K562 (cell line): Measurements from ENCODE around the gene ZNF326. TPM values are rescaled to one million over a fixed set of nuclear protein-coding genes. Genes with fewer than 3 reads are reported as not detected.

Source experiments
- ATAC-seq: fragments of 200-7000 bp; cut with Tn5 transposase; 3 replicates; pipeline ENCODE4 v1.9.1; 2020; ENCODE audit warnings: moderate library complexity
- BruUV-seq: library from RNA; stranded (reverse); fragments of 400-500 nt; replicated peaks from 2 replicates; lab custom pipeline; 2021; lab: Mats Ljungman, UMichigan
- CTCF ChIA-PET: fragments of 300-600 bp; formaldehyde crosslinking; extraction: SDS; loops from one replicate; lab custom pipeline; 2021; ENCODE audit warnings: low intra/inter-chr PET ratio; lab: Yijun Ruan, JAX
- POLR2A ChIA-PET: fragments of 300-600, 350-650 bp; sonication (Branson Sonifier 250); formaldehyde crosslinking; extraction: SDS; loops from one replicate; lab custom pipeline; 2021; ENCODE audit warnings: antibody characterized with exemption, inconsistent platforms; lab: Yijun Ruan, JAX
- DNase-seq, 4 experiments: peaks; one replicate each; pipeline versions ENCODE4 v3.0.0 to v3.0.0-alpha.2; 2011 to 2018; ENCODE audit warnings: low spot score in 3 of 4, mixed read lengths in 3 of 4; ENCODE audit errors: extremely low read depth in 1 of 4
- FAIRE-seq: peaks from 2 replicates; lab custom pipeline; 2011; peaks lifted over from hg19 to GRCh38; lab: Jason Lieb, UNC
- H2AFZ ChIP-seq: 2 replicates; pipeline ENCODE4 v1.6.0; 2011; ENCODE audit warnings: low read depth, low read length, control low read depth, inconsistent platforms
- H3K27ac ChIP-seq: fragments of 200-600 bp; 3 replicates; pipeline ENCODE4 v1.8.0; 2011; ENCODE audit warnings: low read depth, mild to moderate bottlenecking, control low read depth, inconsistent platforms, low read length, moderate library complexity, mixed read lengths; ENCODE audit errors: extremely low read depth
- H3K27me3 ChIP-seq, 2 experiments: fragments of 300-600 bp in 1 of 2; 2 replicates in 1 of 2; 3 replicates in 1 of 2; pipeline versions ENCODE4 v1.6.0 to v1.8.0; 2011; ENCODE audit warnings: inconsistent platforms in 2 of 2, low read length in 2 of 2, mild to moderate bottlenecking in 1 of 2, mixed read lengths in 1 of 2, moderate library complexity in 1 of 2; ENCODE audit not compliant: control insufficient read depth in 2 of 2, insufficient read depth in 2 of 2
- H3K36me3 ChIP-seq: fragments of 300-600 bp; 3 replicates; pipeline ENCODE4 v1.8.0; 2011; ENCODE audit warnings: mild to moderate bottlenecking, low read length, inconsistent platforms; ENCODE audit not compliant: control insufficient read depth, insufficient read depth
- H3K4me1 ChIP-seq, 2 experiments: fragments of 200-600 bp in 1 of 2; replicated peaks in 1 of 2; 2 replicates in 1 of 2; 3 replicates in 1 of 2; pipeline versions ENCODE4 v1.5.1 to v1.8.0; 2011; ENCODE audit warnings: inconsistent platforms in 2 of 2, low read length in 2 of 2, mild to moderate bottlenecking in 1 of 2, mixed read lengths in 1 of 2, moderate library complexity in 1 of 2; ENCODE audit not compliant: control insufficient read depth in 2 of 2, insufficient read depth in 2 of 2
- H3K4me2 ChIP-seq: 2 replicates; pipeline ENCODE4 v1.6.1; 2011; ENCODE audit warnings: low read length, control low read depth, inconsistent platforms, mixed read lengths; ENCODE audit not compliant: insufficient read depth
- H3K4me3 ChIP-seq: fragments of 200-600 bp; sonication (generic), shearing (Covaris generic); 2 replicates; pipeline ENCODE4 v1.5.1; 2016; ENCODE audit warnings: control low read depth, inconsistent platforms
- H3K79me2 ChIP-seq: fragments of 200-600 bp; 3 replicates; pipeline ENCODE4 v1.8.0; 2011; ENCODE audit warnings: low read length, inconsistent platforms; ENCODE audit not compliant: control insufficient read depth, insufficient read depth
- H3K9ac ChIP-seq, 2 experiments: 2 replicates each; pipeline versions ENCODE4 v1.6.0 to v1.6.1; 2011; ENCODE audit warnings: low read depth in 2 of 2, low read length in 2 of 2, control low read depth in 1 of 2, inconsistent platforms in 1 of 2, mild to moderate bottlenecking in 1 of 2, mixed read lengths in 1 of 2; ENCODE audit not compliant: insufficient read depth in 1 of 2
- H3K9me1 ChIP-seq: one replicate; pipeline ENCODE4 v1.6.0; 2011; ENCODE audit warnings: inconsistent platforms, mild to moderate bottlenecking, low read length, moderate library complexity; ENCODE audit not compliant: control insufficient read depth, insufficient read depth
- H3K9me3 ChIP-seq: replicated peaks from 2 replicates; pipeline ENCODE4 v1.5.1; 2011; ENCODE audit warnings: low read depth, low read length, inconsistent platforms; ENCODE audit not compliant: control insufficient read depth, insufficient read depth
- H4K20me1 ChIP-seq: replicated peaks from 2 replicates; pipeline ENCODE4 v1.6.1; 2011; ENCODE audit warnings: low read length, inconsistent platforms, mixed read lengths; ENCODE audit not compliant: control insufficient read depth, insufficient read depth
- CBFA2T2 ChIP-seq: fragments of 450-650 bp; conservative IDR thresholded peaks from 2 replicates; pipeline ENCODE4 v1.6.1; 2017; ENCODE audit warnings: mild to moderate bottlenecking
- EP400 ChIP-seq: fragments of 450-650 bp; IDR thresholded peaks from 2 replicates; pipeline ENCODE4 v1.6.1; 2017; ENCODE audit warnings: antibody characterized with exemption, mild to moderate bottlenecking, moderate library complexity
- JUND ChIP-seq, 2 experiments: IDR thresholded peaks; 2 replicates in 1 of 2; 3 replicates in 1 of 2; pipeline ENCODE4 v1.6.1; 2011; ENCODE audit warnings: borderline replicate concordance in 2 of 2, low read depth in 2 of 2, low read length in 2 of 2, improper control_type of control experiment in 1 of 2, missing biosample characterization in 1 of 2, missing genetic modification characterization in 1 of 2, missing genetic modification reagents in 1 of 2
- MAFG ChIP-seq: fragments of 450-650 bp; conservative IDR thresholded peaks from 2 replicates; pipeline ENCODE4 v1.6.1; 2016; ENCODE audit warnings: missing genetic modification characterization, missing compliant biosample characterization
- NCOR1 ChIP-seq: fragments of 450-650 bp; IDR thresholded peaks from 2 replicates; pipeline ENCODE4 v1.6.1; 2016; ENCODE audit warnings: mild to moderate bottlenecking, moderate library complexity
- NR2C2 ChIP-seq, 2 experiments: fragments of 200-800 bp in 1 of 2; sonication (Bioruptor generic) in 1 of 2; sonication (generic) in 1 of 2; formaldehyde crosslinking in 1 of 2; IDR thresholded peaks; 2 replicates each; pipeline versions ENCODE4 v1.6.1 to v1.8.0; 2016 to 2022; ENCODE audit warnings: mild to moderate bottlenecking in 1 of 2, missing compliant biosample characterization in 1 of 2, missing genetic modification characterization in 1 of 2, missing genetic modification reagents in 1 of 2
- PRPF4 ChIP-seq: fragments of 200-400 bp; formaldehyde crosslinking; IDR thresholded peaks from one replicate; pipeline ENCODE4 v1.6.1; 2017; ENCODE audit warnings: low read length, low read depth, mild to moderate bottlenecking; ENCODE audit not compliant: insufficient read depth, poor library complexity, severe bottlenecking
- TSHZ1 ChIP-seq: fragments of 250-450 bp; sonication (Bioruptor Pico); IDR thresholded peaks from 2 replicates; pipeline ENCODE4 v1.4.0; 2020; ENCODE audit warnings: mild to moderate bottlenecking, moderate library complexity
- WGBS: fragments of 100-300 bp; shearing (Covaris generic); methylation state at CpG from one replicate; pipeline ENCODE4 v1.1.6; 2016; ENCODE audit warnings: low coverage, mixed read lengths; ENCODE audit not compliant: insufficient coverage; ENCODE audit errors: missing lambda C conversion rate; 5-methylcytosine and 5-hydroxymethylcytosine counted together
- in situ Hi-C: fragments of 300-500 bp; cut with MboI; formaldehyde crosslinking; loops from 4 replicates; pipeline ENCODE4 v1.15.0; 2018; ENCODE audit warnings: inconsistent platforms, mixed read lengths
- intact Hi-C: fragments of 100-400 bp; cut with micrococcal nuclease; formaldehyde crosslinking; loops from 2 replicates; pipeline ENCODE4 v1.14.2; 2022
- polyA plus RNA-seq, 8 experiments: library from polyadenylated mRNA; depleted of rRNA in 4 of 8; stranded (reverse) in 5 of 8; unstranded in 3 of 8; fragments of >200 nt; fragmentation: Nextera tagmentation in 2 of 8; fragmentation: Illumina TruSeq in 1 of 8; extraction: Ambion mirVana in 2 of 8; extraction: Trizol in 1 of 8; gene quantifications; 2 replicates each; pipeline versions ENCODE4 v1.2.1 to v1.2.3, GENCODE V29; 2011 to 2014; ENCODE audit warnings: inconsistent platforms in 1 of 8, missing spikeins in 1 of 8
- total RNA-seq, 7 experiments: library from RNA; depleted of rRNA in 6 of 7; stranded (reverse); fragments of >200 nt in 6 of 7; fragmentation: Illumina TruSeq in 2 of 7; extraction: Trizol in 2 of 7; gene quantifications; 2 replicates each; pipeline versions ENCODE4 v1.2.1 to v1.2.3, GENCODE V29; 2011 to 2021; ENCODE audit warnings: low replicate concordance in 1 of 7

ZNF326 gene
- total and polyA plus RNA-seq, 9 of the 15 experiments (the other 6 are each of a cell fraction or from before 2014, with no cell fraction given), result 7.2 to 33.2 (median 20.1) TPM

GRCh38 chr1:89974696-89975470, 20.0 kb upstream of the ZNF326 start (continued):
- TF ChIP-seq TSHZ1 (CRISPR knock-in tag) (no peak), MAFG (tag) (0 out of 2 replicates have a peak, but pooled peaks have one; percentile 30)

GRCh38 chr1:89975540-89976125, 19.3 kb upstream of the ZNF326 start:
- DNase-seq, result peak in 2 of 4 experiments; percentile 59
- Histone ChIP-seq H3K4me3 (no peak overlapping the region), H3K79me2 (no peaks in the 10 kb centered on the region), H3K9ac (peak overlapping the region in 1 of 2 experiments; percentile 23; a peak in 1 of 4 replicates), H3K9me3 (no peaks in the 10 kb centered on the region), H4K20me1 (no peaks in the 10 kb centered on the region), H2AFZ (peak overlapping the region; percentile 44), H3K27ac (peak overlapping the region; percentile 56; the same call in 2 of the 3 replicates), H3K9me1 (no peaks in the 10 kb centered on the region), H3K36me3 (no peaks in the 10 kb centered on the region), H3K27me3 (no peaks in the 10 kb centered on the region), H3K4me2 (peak overlapping the region; percentile 59), H3K4me1 (peaks cover 4 to 36% of the 10 kb centered on the region in 2 experiments; a peak in 4 of 5 replicates)
- POLR2A ChIA-PET, result interaction anchor here (0.8 kb wide), 1 partner anchor 8 kb away, joined by 3 read pairs; no protein-coding TSS in a partner anchor
- ATAC-seq, result peak; percentile 60
- FAIRE-seq, result peak; percentile 74
- in situ Hi-C loops (loop anchor here (25.0 kb wide), 1 partner anchor 863 kb away; no protein-coding TSS in a partner anchor), intact Hi-C loops (no loop called here)
- 3% methylated on average over 4 of the region's 4 CpGs for WGBS
- CTCF ChIA-PET, result interaction anchor here (0.5 kb wide), 1 partner anchor 63 kb away, joined by 6 read pairs; no protein-coding TSS in a partner anchor
- BruUV-seq, result no TSS peak
- TF ChIP-seq PRPF4 (no peak), CBFA2T2 (peak; percentile 48), NR2C2 (CRISPR knock-in tag; IDR thresholded peaks at IDR 0.05) (no peak), NR2C2 (tag; IDR thresholded peaks at IDR 0.05) (peak; percentile 30; the same call in 1 of the 2 replicates), JUND (IDR thresholded peaks at IDR 0.05; ENCODE audit: borderline replicate concordance, low read depth, low read length) (peak; percentile 85), JUND (tag; IDR thresholded peaks at IDR 0.05; ENCODE audit: borderline replicate concordance, low read depth, low read length) (peak; percentile 74; the same call in 2 of the 3 replicates), EP400 (peak; percentile 11; the same call in 1 of the 2 replicates), NCOR1 (peak; percentile 70)
